SK-N-SH (cell line): ENCODE results near the gene TRPC4AP.

Experiments
- CTCF ChIP-seq: fragments of 200-600 bp; sonication (generic); IDR thresholded peaks from 2 replicates; pipeline ENCODE4 v1.6.1; 2017; ENCODE audit warnings: antibody characterized with exemption, mild to moderate bottlenecking, moderate library complexity
- USF1 ChIP-seq: IDR thresholded peaks from 2 replicates; pipeline ENCODE4 v1.4.0; 2012; ENCODE audit warnings: low read depth, borderline replicate concordance

GRCh38 chr20:35059110-35059509, 33.5 kb downstream of the TRPC4AP start:
- TF ChIP-seq CTCF (no peak), USF1 (no peak)
